Left kidney (tissue), 2 donors: ENCODE measurements around the gene ANKRD27. TPM values are rescaled to one million over a fixed set of nuclear protein-coding genes. Genes with fewer than 3 reads are reported as not detected.

ENCODE experiments used
- DNase-seq: peaks from one replicate; pipeline ENCODE4 v3.0.0-alpha.2; 2013
- polyA plus RNA-seq: library from polyadenylated mRNA; unstranded; fragments of 120-200 nt; gene quantifications from one replicate; pipeline ENCODE4 v1.2.1, GENCODE V29; 2013; ENCODE audit not compliant: insufficient read length

ANKRD27 gene
- polyA plus RNA-seq, 1 donor, result 18.7 TPM

- no peak for DNase-seq
These were observed 116.3 kb downstream of the ANKRD27 start for GRCh38 chr19:32558607-32559228.

- DNase-seq, result no peak
These were observed 119.2 kb downstream of the ANKRD27 start for GRCh38 chr19:32555786-32556185.

GRCh38 chr19:32550666-32551065, 124.3 kb downstream of the ANKRD27 start:
- no peak for DNase-seq

Other genes starting within 250 kb of the ANKRD27 start
- gene PDCD5, start 94.0 kb downstream of the ANKRD27 start, polyA plus RNA-seq, result 130 TPM
- gene RGS9BP, start 668 bp upstream of the ANKRD27 start, polyA plus RNA-seq, result 0.42 TPM
- 12.3 TPM for gene NUDT19, start 16.6 kb upstream of the ANKRD27 start, polyA plus RNA-seq
- 1.1 TPM for gene TDRD12, start 44.6 kb upstream of the ANKRD27 start, polyA plus RNA-seq
- gene SLC7A9, start 194.6 kb upstream of the ANKRD27 start, polyA plus RNA-seq, result 15.4 TPM